Measurements from ENCODE around the gene SRGAP3.

DNA sequence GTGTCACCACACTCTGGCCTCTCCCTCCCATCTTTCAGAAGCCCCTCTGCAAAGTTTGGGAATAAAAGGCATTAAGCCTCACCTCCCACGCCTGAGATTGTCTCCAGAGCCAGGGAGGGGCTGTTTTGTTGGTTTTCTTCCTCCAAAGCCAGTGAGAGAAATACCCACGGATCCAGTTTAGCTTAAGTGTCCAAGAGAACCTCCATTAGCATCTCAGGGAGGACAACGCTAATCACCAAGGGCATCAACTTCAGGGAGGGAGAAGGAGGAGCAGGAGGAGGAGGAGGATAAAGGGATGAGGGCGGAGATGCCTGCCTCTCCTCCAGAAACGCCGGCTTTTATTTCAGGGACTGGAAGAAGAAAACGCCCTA, 101.6 kb downstream of the SRGAP3 start:
- TF ChIP-seq CTCF (IDR thresholded peaks at IDR 0.05) = no peak
- no peak for TF ChIP-seq POLR2A (IDR thresholded peaks at IDR 0.05)

Data from testis (tissue), 2 donors.